Testis (tissue), 2 donors: ENCODE results near the gene NYAP2.

ENCODE experiments used
- POLR2A ChIP-seq: fragments of 450-650 bp; IDR thresholded peaks from one replicate; pipeline ENCODE4 v1.6.1; 2017; ENCODE audit warnings: antibody characterized with exemption, mild to moderate bottlenecking, moderate library complexity
- TF ChIP-seq, protein P1 (sequence below), 3 experiments: fragments of 450-650 bp in 2 of 3; fragments of 200-600 bp in 1 of 3; sonication (generic) in 1 of 3; IDR thresholded peaks; one replicate each; pipeline ENCODE4 v1.5.1; 2016 to 2019; ENCODE audit warnings: antibody characterized with exemption in 3 of 3, mild to moderate bottlenecking in 2 of 3, moderate library complexity in 1 of 3

DNA sequence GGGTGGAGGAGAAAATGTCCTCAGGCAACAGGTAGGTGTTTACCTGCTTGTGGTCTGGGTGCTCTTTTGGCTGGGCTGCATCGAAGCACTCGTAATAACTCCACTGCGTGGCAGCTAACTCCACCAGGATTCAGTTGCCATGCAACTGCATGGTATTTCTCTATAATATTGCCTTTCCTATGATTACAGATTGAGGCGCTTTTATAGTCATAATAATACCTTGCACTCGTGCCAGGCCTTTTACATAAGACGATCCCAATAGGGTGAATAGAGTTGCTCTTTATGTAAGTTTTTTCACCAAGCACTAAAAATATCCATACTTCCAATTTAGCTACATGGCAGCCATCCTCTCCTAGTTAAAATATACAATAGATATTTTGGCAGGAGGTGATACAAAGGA is 19.7 kb upstream of the NYAP2 start:
- TF ChIP-seq, protein P1, sequence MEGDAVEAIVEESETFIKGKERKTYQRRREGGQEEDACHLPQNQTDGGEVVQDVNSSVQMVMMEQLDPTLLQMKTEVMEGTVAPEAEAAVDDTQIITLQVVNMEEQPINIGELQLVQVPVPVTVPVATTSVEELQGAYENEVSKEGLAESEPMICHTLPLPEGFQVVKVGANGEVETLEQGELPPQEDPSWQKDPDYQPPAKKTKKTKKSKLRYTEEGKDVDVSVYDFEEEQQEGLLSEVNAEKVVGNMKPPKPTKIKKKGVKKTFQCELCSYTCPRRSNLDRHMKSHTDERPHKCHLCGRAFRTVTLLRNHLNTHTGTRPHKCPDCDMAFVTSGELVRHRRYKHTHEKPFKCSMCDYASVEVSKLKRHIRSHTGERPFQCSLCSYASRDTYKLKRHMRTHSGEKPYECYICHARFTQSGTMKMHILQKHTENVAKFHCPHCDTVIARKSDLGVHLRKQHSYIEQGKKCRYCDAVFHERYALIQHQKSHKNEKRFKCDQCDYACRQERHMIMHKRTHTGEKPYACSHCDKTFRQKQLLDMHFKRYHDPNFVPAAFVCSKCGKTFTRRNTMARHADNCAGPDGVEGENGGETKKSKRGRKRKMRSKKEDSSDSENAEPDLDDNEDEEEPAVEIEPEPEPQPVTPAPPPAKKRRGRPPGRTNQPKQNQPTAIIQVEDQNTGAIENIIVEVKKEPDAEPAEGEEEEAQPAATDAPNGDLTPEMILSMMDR (IDR thresholded peaks at IDR 0.05), result no peak
- TF ChIP-seq POLR2A, result no peak
